Measurements from ENCODE around the gene ZBTB1.

ZBTB1 gene

GRCh38 chr14:64522591-64523355 lies 18.2 kb downstream of the ZBTB1 start:
- DNase-seq (ENCODE audit: low read depth): no peak
- no peak for TF ChIP-seq CTCF (IDR thresholded peaks at IDR 0.05; ENCODE audit: insufficient read depth, low read depth, low read length, missing control alignments)
- no peak overlapping the region for H3K4me3 ChIP-seq (ENCODE audit: low read length)

- no peak for TF ChIP-seq CTCF (IDR thresholded peaks at IDR 0.05; ENCODE audit: insufficient read depth, low read depth, low read length, missing control alignments)
- H3K4me3 ChIP-seq (ENCODE audit: low read length): no peak overlapping the region
These were observed 20.8 kb downstream of the ZBTB1 start for GRCh38 chr14:64525354-64525753.

GRCh38 chr14:64531567-64531966 lies 27.0 kb downstream of the ZBTB1 start:
- H3K4me3 ChIP-seq (ENCODE audit: low read length): no peak overlapping the region
- DNase-seq (ENCODE audit: low read depth): no peak
- no peak for TF ChIP-seq CTCF (IDR thresholded peaks at IDR 0.05; ENCODE audit: insufficient read depth, low read depth, low read length, missing control alignments)

More at GRCh38 chr14:64525354-64525753, 20.8 kb downstream of the ZBTB1 start:
- DNase-seq (ENCODE audit: low read depth): no peak

GRCh38 chr14:64536488-64537245 lies 32.1 kb downstream of the ZBTB1 start:
- no peak for DNase-seq (ENCODE audit: low read depth)

GRCh38 chr14:64540208-64541202 lies 35.9 kb downstream of the ZBTB1 start, which contains the start of gene HSPA2:
Gene HSPA2 (plus strand): TSS chr14:64540741. CDS start chr14:64540850, 109 bp downstream.
- peak; percentile 100 for DNase-seq (ENCODE audit: low read depth)
- peak; percentile 82 for TF ChIP-seq CTCF (IDR thresholded peaks at IDR 0.05; ENCODE audit: insufficient read depth, low read depth, low read length, missing control alignments)
- H3K4me3 ChIP-seq (ENCODE audit: low read length): peak within 1 kb of the TSS; percentile 55

More at GRCh38 chr14:64536488-64537245, 32.1 kb downstream of the ZBTB1 start:
- TF ChIP-seq CTCF (IDR thresholded peaks at IDR 0.05; ENCODE audit: insufficient read depth, low read depth, low read length, missing control alignments): no peak
- no peak overlapping the region for H3K4me3 ChIP-seq (ENCODE audit: low read length)

GRCh38 chr14:64541261-64541971 lies 36.8 kb downstream of the ZBTB1 start:
- peak overlapping the region; percentile 48 for H3K4me3 ChIP-seq (ENCODE audit: low read length)
- no peak for DNase-seq (ENCODE audit: low read depth)
- peak; percentile 28 for TF ChIP-seq CTCF (IDR thresholded peaks at IDR 0.05; ENCODE audit: insufficient read depth, low read depth, low read length, missing control alignments)
